ENCODE results near the gene ELL. TPM values are rescaled to one million over a fixed set of nuclear protein-coding genes. Genes with fewer than 3 reads are reported as not detected.

ELL gene
- total RNA-seq, 1 experiment from 2014 or later: 21.0 TPM

DNA sequence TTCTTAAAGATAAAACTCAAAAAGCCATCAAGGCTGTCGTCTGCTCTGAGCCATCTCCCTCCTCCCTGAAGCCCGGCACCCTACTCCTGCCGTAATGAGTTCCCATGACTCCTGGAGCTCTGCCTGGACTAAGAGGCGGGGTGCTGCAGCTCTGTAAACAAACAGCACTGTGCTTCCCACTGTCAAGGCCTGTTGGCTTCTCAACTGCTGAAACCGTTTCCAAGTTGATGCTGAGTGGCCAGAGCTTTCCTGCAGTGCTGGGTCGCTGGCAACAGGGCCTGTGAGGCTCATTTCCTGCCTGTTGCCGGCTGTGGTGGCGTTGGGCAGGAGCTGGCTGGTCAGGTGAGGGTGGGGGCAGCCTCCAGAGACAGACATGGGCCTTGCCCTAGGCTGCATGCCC, 57.2 kb downstream of the ELL start:
- TF ChIP-seq EZH2phosphoT487 (IDR thresholded peaks at IDR 0.05; ENCODE audit: borderline replicate concordance, low read length) (no peak), EZH2 (IDR thresholded peaks at IDR 0.05; ENCODE audit: low read length, unreplicated experiment) (no peak)
- TF ChIP-seq, protein P1, sequence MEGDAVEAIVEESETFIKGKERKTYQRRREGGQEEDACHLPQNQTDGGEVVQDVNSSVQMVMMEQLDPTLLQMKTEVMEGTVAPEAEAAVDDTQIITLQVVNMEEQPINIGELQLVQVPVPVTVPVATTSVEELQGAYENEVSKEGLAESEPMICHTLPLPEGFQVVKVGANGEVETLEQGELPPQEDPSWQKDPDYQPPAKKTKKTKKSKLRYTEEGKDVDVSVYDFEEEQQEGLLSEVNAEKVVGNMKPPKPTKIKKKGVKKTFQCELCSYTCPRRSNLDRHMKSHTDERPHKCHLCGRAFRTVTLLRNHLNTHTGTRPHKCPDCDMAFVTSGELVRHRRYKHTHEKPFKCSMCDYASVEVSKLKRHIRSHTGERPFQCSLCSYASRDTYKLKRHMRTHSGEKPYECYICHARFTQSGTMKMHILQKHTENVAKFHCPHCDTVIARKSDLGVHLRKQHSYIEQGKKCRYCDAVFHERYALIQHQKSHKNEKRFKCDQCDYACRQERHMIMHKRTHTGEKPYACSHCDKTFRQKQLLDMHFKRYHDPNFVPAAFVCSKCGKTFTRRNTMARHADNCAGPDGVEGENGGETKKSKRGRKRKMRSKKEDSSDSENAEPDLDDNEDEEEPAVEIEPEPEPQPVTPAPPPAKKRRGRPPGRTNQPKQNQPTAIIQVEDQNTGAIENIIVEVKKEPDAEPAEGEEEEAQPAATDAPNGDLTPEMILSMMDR (conservative IDR thresholded peaks at IDR 0.05; ENCODE audit: low read depth, low read length): no peak
- H3K4me1 ChIP-seq (ENCODE audit: insufficient read depth, low read length): peaks cover 41% of the 10 kb centered on the region
- H3K36me3 ChIP-seq (ENCODE audit: low read depth, low read length): peaks cover 11% of the 10 kb centered on the region
- intact Hi-C loops (cut with micrococcal nuclease): loop anchor here (5.0 kb wide), 2 partner anchors 58 to 108 kb away; partner anchors contain the start of genes ELL and UBA52
- 0 out of 2 replicates have a peak, but pooled peaks cover 12% of the 10 kb centered on the region for H3K79me2 ChIP-seq (ENCODE audit: low read length)
- no peaks in the 10 kb centered on the region for H3K27me3 ChIP-seq (ENCODE audit: low read length)
- DNase-seq (peak; percentile 49), ATAC-seq (peak; percentile 49)
- peak overlapping the region; percentile 14; the same call in 1 of the 2 replicates for H3K27ac ChIP-seq (ENCODE audit: low read length)
- H4K20me1 ChIP-seq (ENCODE audit: low read length): no peaks in the 10 kb centered on the region
- no TSS peak for BruUV-seq (replicated peaks)
- no peaks in the 10 kb centered on the region for H3K9me3 ChIP-seq (ENCODE audit: low read length)
- H3K9ac ChIP-seq (ENCODE audit: low read length): no peak overlapping the region
- CTCF ChIA-PET: no interaction called here
- H3F3A ChIP-seq (ENCODE audit: low read length, unreplicated experiment): peaks cover 3% of the 10 kb centered on the region
- H2AFZ ChIP-seq (ENCODE audit: low read length): no peak overlapping the region
- H3K4me3 ChIP-seq (ENCODE audit: low read length): no peak overlapping the region
- H3K9me2 ChIP-seq (replicated peaks; ENCODE audit: low read length): no peaks in the 10 kb centered on the region
- H3K4me2 ChIP-seq (ENCODE audit: low read length): no peak overlapping the region
- POLR2A ChIA-PET (ENCODE audit: unreplicated experiment): no interaction called here

DNA sequence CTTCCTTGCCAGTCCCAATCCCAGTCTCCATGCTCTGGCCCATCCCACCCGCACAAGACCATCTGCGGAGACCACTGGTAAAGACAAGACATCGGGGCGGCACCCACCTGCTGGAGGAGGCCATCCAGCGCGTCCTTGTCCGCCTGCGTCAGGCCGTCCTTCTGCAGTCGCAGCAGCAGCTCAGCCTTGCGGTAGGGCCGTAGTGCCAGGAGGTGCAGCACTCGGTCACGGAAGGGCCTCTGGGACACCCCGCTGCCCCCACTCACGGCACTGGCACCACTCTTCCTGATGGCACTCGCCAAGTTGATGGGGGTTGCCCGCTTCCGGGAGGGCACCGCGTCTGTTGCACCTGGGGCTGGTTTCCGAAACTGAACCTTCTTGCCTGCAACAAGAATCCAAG, 60.4 kb downstream of the ELL start:
- Histone ChIP-seq H3F3A (ENCODE audit: low read length, unreplicated experiment) (peaks cover 3% of the 10 kb centered on the region), H3K27ac (ENCODE audit: low read length) (peak overlapping the region; percentile 96; the same call in 1 of the 2 replicates), H3K9me2 (replicated peaks; ENCODE audit: low read length) (no peaks in the 10 kb centered on the region), H3K9me3 (ENCODE audit: low read length) (no peaks in the 10 kb centered on the region), H3K4me2 (ENCODE audit: low read length) (no peak overlapping the region), H3K9ac (ENCODE audit: low read length) (no peak overlapping the region), H3K27me3 (ENCODE audit: low read length) (no peaks in the 10 kb centered on the region), H2AFZ (ENCODE audit: low read length) (no peak overlapping the region), H3K79me2 (ENCODE audit: low read length) (0 out of 2 replicates have a peak, but pooled peaks cover 5% of the 10 kb centered on the region), H3K4me1 (ENCODE audit: insufficient read depth, low read length) (peaks cover 38% of the 10 kb centered on the region), H3K4me3 (ENCODE audit: low read length) (no peak overlapping the region), H3K36me3 (ENCODE audit: low read depth, low read length) (peaks cover 14% of the 10 kb centered on the region), H4K20me1 (ENCODE audit: low read length) (no peaks in the 10 kb centered on the region)
- CTCF ChIA-PET: interaction anchor here (0.6 to 2.0 kb wide), 5 partner anchors 8 to 370 kb away, joined by 3 to 14 read pairs (median 5); no protein-coding TSS in a partner anchor
- DNase-seq: no peak
- POLR2A ChIA-PET (ENCODE audit: unreplicated experiment): no interaction called here
- BruUV-seq (replicated peaks): no TSS peak
- TF ChIP-seq, protein P1 (conservative IDR thresholded peaks at IDR 0.05; ENCODE audit: low read depth, low read length): no peak
- TF ChIP-seq EZH2 (IDR thresholded peaks at IDR 0.05; ENCODE audit: low read length, unreplicated experiment): no peak
- no peak for TF ChIP-seq EZH2phosphoT487 (IDR thresholded peaks at IDR 0.05; ENCODE audit: borderline replicate concordance, low read length)
- intact Hi-C loops (cut with micrococcal nuclease): loop anchor here (1.0 to 5.0 kb wide), 3 partner anchors 8 to 111 kb away; partner anchors contain the start of genes ELL and UBA52
- ATAC-seq: no peak

DNA sequence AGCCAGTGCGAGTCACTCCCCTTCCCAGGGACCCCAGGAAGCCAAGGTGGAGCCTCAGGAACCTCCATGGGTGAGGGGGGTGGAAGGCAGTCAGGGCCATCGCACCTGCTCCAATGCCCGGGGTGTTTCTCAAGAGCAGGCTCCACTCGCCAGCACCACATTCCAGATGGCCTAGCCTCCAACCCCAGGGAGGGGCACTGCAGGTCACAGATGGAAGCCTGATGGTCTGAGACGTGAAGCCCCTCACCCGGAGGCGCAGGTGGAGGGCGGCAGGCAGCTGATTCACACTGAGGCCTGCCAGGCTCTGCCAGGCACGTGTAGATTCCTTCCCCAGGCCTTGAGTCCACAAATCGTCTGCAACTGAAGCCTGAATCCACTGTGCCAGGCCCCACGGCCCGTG, 61.0 kb downstream of the ELL start:
- Histone ChIP-seq H3K27me3 (ENCODE audit: low read length) (no peaks in the 10 kb centered on the region), H3K9me3 (ENCODE audit: low read length) (no peaks in the 10 kb centered on the region), H3K4me3 (ENCODE audit: low read length) (no peak overlapping the region), H3K79me2 (ENCODE audit: low read length) (0 out of 2 replicates have a peak, but pooled peaks cover 5% of the 10 kb centered on the region), H3K36me3 (ENCODE audit: low read depth, low read length) (peaks cover 14% of the 10 kb centered on the region), H2AFZ (ENCODE audit: low read length) (no peak overlapping the region), H3K9me2 (replicated peaks; ENCODE audit: low read length) (no peaks in the 10 kb centered on the region), H3F3A (ENCODE audit: low read length, unreplicated experiment) (peaks cover 3% of the 10 kb centered on the region), H3K4me1 (ENCODE audit: insufficient read depth, low read length) (peaks cover 38% of the 10 kb centered on the region), H3K9ac (ENCODE audit: low read length) (no peak overlapping the region), H3K27ac (ENCODE audit: low read length) (peak overlapping the region; percentile 96), H3K4me2 (ENCODE audit: low read length) (peak overlapping the region; percentile 72), H4K20me1 (ENCODE audit: low read length) (no peaks in the 10 kb centered on the region)
- DNase-seq: no peak
- TF ChIP-seq EZH2phosphoT487 (IDR thresholded peaks at IDR 0.05; ENCODE audit: borderline replicate concordance, low read length): no peak
- TF ChIP-seq EZH2 (IDR thresholded peaks at IDR 0.05; ENCODE audit: low read length, unreplicated experiment): no peak
- TF ChIP-seq, protein P1 (conservative IDR thresholded peaks at IDR 0.05; ENCODE audit: low read depth, low read length): no peak
- no TSS peak for BruUV-seq (replicated peaks)
- CTCF ChIA-PET: no interaction called here
- intact Hi-C loops (cut with micrococcal nuclease): loop anchor here (1.0 to 5.0 kb wide), 3 partner anchors 8 to 111 kb away; partner anchors contain the start of genes ELL and UBA52
- POLR2A ChIA-PET (ENCODE audit: unreplicated experiment): no interaction called here
- no peak for ATAC-seq

All from PC-3 (cell line).